ENCODE results near the gene SAMD4B. TPM values are rescaled to one million over a fixed set of nuclear protein-coding genes. Genes with fewer than 3 reads are reported as not detected.
"Not testable (repeated sequence)": the region's sequence is repeated elsewhere in the genome, so short reads cannot be mapped to it uniquely, and the experiment has no call there.

The SAMD4B gene
- polyA plus RNA-seq, 2 donors = 78.7 to 140 TPM

DNA sequence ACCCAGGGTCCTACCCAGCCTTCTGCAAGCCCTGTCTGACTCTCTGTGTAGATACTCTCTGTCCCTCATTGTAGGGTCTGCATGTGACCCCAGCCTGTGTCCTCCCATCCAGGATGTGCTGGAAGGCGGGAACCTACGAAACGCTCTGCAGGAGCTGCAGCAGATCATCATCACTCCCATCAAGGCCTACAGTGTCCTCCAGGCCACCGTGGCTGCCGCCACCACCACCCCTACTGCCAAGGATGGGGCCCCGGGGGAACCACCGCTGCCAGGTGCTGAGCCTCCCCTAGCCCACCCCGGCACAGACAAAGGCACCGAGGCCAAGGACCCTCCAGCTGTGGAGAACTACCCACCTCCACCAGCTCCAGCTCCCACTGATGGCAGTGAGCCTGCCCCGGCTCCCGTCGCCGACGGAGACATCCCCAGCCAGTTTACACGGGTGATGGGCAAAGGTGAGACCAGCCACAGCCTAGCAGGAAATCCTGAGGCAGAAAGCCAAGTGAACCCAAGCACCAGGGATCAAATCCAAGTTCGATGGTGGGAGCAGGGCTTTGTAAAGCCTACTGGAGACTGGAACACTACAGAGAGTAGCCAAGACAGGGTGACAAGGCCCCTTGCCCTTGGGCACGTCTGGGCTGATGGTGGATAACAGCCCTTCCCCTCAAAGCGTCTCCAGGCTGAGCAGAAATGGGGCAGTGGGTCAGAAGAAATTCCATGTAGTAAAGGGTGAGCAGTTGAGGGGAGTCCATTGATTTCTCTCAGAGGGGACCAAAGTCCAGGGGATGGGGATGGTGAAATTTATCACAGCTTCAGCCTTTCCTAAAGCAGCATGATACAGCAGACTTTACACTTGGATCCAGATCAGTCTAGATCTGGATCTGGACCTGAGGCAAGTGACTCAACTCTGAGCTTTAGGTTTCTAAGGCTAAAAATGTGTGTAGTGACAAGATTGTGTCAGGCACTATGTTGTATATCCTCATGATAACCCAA is 35.4 kb downstream of the SAMD4B start:
- H3K4me3 ChIP-seq (ENCODE audit: low read depth in 1 of 2, low read length in 2 of 2) = no peak overlapping the region
- no peak overlapping the region for H3K27ac ChIP-seq (ENCODE audit: low read depth in 2 of 2, low read length in 1 of 2)
- peaks cover 0 to 6% of the 10 kb centered on the region in 2 donors for H3K4me1 ChIP-seq (ENCODE audit: control insufficient read depth in 2 of 2, insufficient read depth in 2 of 2, low read length in 1 of 2)
- H3K9me3 ChIP-seq (ENCODE audit: control insufficient read depth in 2 of 2, insufficient read depth in 1 of 2, low read depth in 1 of 2, low read length in 1 of 2) = no peaks in the 10 kb centered on the region
- H3K27me3 ChIP-seq (ENCODE audit: control insufficient read depth in 1 of 2, insufficient read depth in 2 of 2, low read length in 2 of 2) = no peaks in the 10 kb centered on the region
- 86 to 87% methylated on average over 18 of the region's 18 CpGs for WGBS, 2 donors
- peaks cover 23 to 64% of the 10 kb centered on the region in 2 donors for H3K36me3 ChIP-seq (ENCODE audit: control insufficient read depth in 2 of 2, insufficient read depth in 2 of 2, low read length in 1 of 2)

DNA sequence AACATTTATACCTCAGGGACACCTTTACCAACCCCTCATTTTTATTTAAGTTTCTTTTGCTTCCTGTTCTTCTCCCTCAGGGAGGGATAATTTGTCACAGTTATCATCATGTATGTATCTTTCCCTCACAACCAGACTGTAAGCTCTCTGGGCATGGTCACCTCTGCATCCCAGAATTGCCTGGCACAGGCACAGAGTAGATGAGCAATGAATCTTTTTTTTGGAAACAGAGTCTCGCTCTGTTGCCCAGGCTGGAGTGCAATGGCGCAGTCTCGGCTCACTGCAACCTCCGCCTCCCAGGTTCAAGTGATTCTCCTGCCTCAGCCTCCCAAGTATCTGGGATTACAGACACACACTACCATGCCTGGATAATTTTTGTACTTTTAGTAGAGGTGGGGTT is 37.1 kb downstream of the SAMD4B start:
- H3K36me3 ChIP-seq (ENCODE audit: control insufficient read depth in 2 of 2, insufficient read depth in 2 of 2, low read length in 1 of 2) = peaks cover 27 to 73% of the 10 kb centered on the region in 2 donors
- H3K4me1 ChIP-seq (ENCODE audit: control insufficient read depth in 2 of 2, insufficient read depth in 2 of 2, low read length in 1 of 2); H3K9me3 ChIP-seq (ENCODE audit: control insufficient read depth in 2 of 2, insufficient read depth in 1 of 2, low read depth in 1 of 2, low read length in 1 of 2); H3K27me3 ChIP-seq (ENCODE audit: control insufficient read depth in 1 of 2, insufficient read depth in 2 of 2, low read length in 2 of 2); H3K4me3 ChIP-seq (ENCODE audit: low read depth in 1 of 2, low read length in 2 of 2); H3K27ac ChIP-seq (ENCODE audit: low read depth in 2 of 2, low read length in 1 of 2): not testable (repeated sequence)
- 96 to 97% methylated on average over 4 of the region's 4 CpGs for WGBS, 2 donors

DNA sequence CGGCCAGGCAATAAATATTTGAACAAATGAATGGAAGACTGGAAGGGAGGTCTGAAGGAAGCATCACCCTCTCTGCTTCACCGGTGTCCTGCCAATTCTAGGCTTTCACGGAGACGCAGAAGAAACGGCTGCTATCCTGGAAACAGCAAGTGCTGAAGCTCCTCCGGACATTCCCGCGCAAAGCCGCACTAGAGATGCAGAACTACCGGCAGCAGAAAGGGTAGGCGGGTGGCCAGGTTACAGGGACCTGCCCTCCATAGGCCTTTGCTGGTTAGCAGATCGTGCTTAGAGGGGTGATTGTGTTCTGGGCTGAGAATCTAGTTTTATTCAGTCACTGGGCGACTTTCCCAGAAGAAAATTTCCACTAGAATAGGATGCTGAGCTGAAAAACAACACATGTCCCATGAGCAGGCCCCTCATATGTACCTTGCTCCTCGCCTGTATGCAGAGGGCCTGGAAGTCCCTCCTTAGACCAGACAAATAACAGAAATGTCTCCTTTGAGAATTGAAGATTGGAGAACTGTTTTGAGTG is 37.7 kb downstream of the SAMD4B start:
- Histone ChIP-seq H3K27ac (ENCODE audit: low read depth in 2 of 2, low read length in 1 of 2) (no peak overlapping the region), H3K27me3 (ENCODE audit: control insufficient read depth in 1 of 2, insufficient read depth in 2 of 2, low read length in 2 of 2) (no peaks in the 10 kb centered on the region), H3K4me3 (ENCODE audit: low read depth in 1 of 2, low read length in 2 of 2) (no peak overlapping the region), H3K36me3 (ENCODE audit: control insufficient read depth in 2 of 2, insufficient read depth in 2 of 2, low read length in 1 of 2) (peaks cover 27 to 74% of the 10 kb centered on the region in 2 donors), H3K9me3 (ENCODE audit: control insufficient read depth in 2 of 2, insufficient read depth in 1 of 2, low read depth in 1 of 2, low read length in 1 of 2) (no peaks in the 10 kb centered on the region), H3K4me1 (ENCODE audit: control insufficient read depth in 2 of 2, insufficient read depth in 2 of 2, low read length in 1 of 2) (no peaks in the 10 kb centered on the region)
- WGBS, 2 donors = 90 to 92% methylated on average over 14 of the region's 14 CpGs

DNA sequence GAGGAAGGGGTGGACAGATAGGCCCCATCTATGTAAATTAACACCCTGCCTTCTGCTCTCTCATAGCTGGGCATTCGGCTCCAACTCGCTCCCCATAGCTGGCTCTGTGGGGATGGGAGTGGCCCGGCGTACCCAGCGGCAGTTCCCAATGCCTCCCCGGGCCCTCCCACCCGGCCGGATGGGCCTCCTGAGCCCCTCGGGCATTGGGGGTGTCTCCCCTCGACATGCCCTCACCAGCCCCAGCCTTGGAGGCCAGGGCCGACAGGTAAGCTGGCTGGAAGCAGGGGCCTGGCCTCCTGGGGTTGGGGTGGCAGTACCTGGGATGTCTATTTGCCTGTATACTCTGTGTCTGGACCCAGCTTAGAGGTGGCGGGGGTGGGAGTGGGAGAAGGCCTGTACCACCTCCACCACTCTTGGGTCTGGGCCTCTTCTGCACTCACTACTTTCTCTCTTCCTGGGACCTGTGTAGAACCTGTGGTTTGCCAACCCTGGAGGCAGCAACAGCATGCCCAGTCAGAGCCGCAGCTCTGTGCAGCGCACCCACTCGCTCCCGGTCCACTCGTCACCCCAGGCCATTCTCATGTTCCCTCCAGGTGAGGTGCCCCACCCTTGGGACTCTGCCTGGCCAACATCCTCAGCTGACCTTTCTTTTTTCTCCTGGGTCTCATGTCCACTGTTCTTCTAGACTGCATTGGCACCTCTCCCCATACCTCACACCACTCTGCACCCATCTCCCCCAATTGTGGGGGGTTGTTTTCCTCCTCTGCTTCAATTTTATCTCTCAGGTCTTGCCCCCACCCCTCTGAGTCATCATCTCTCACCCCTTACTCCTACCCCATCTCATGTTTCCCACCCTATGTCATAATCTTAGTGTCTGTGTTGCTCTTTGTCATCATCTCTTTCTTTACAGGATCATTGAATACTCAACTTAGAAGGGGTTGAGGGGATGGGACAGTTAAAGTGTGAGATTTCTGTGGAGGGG is 38.6 kb downstream of the SAMD4B start:
- Histone ChIP-seq H3K4me3 (ENCODE audit: low read depth in 1 of 2, low read length in 2 of 2) (no peak overlapping the region), H3K27ac (ENCODE audit: low read depth in 2 of 2, low read length in 1 of 2) (no peak overlapping the region), H3K9me3 (ENCODE audit: control insufficient read depth in 2 of 2, insufficient read depth in 1 of 2, low read depth in 1 of 2, low read length in 1 of 2) (no peaks in the 10 kb centered on the region), H3K4me1 (ENCODE audit: control insufficient read depth in 2 of 2, insufficient read depth in 2 of 2, low read length in 1 of 2) (no peaks in the 10 kb centered on the region), H3K27me3 (ENCODE audit: control insufficient read depth in 1 of 2, insufficient read depth in 2 of 2, low read length in 2 of 2) (no peaks in the 10 kb centered on the region), H3K36me3 (ENCODE audit: control insufficient read depth in 2 of 2, insufficient read depth in 2 of 2, low read length in 1 of 2) (peaks cover 23 to 72% of the 10 kb centered on the region in 2 donors)
- 88% methylated on average over 17 of the region's 17 CpGs for WGBS, 2 donors

DNA sequence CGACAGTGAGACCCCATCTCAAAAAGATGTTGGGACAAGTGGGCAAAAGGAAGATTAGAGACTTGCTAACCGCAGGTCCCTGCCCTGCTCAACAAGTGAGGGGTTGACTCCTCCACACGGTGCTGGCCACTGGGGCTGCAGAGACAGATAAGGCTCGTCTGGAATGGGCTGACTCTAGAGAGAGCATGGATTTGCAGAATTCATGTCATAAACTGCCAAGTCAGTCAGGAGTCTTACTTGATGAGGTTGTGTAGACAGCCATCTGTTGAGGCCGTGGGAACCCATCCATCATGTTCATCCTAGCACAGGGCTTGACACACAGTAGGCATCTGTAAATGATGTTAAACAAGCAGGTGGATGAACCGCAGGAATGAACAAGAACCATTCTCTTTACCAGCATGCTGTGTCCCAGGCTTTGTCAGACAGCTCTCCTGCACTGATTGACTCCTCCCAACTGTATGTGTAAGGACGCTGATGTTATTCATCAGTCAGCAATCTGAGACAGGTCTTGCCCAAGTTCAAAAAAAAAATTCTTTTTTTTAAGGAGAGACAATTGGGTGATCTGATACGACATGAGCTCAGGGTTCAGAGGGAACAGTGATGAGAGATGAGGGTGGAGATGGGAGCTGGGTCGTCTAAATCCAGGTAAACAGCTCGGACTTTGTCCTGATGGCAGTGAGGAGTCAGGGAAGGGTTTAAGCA is 39.8 kb downstream of the SAMD4B start:
- no peaks in the 10 kb centered on the region for H3K27me3 ChIP-seq (ENCODE audit: control insufficient read depth in 1 of 2, insufficient read depth in 2 of 2, low read length in 2 of 2)
- H3K4me3 ChIP-seq (ENCODE audit: low read depth in 1 of 2, low read length in 2 of 2) = no peak overlapping the region
- 75 to 77% methylated on average over 10 of the region's 10 CpGs for WGBS, 2 donors
- H3K36me3 ChIP-seq (ENCODE audit: control insufficient read depth in 2 of 2, insufficient read depth in 2 of 2, low read length in 1 of 2) = peaks cover 23 to 74% of the 10 kb centered on the region in 2 donors
- H3K9me3 ChIP-seq (ENCODE audit: control insufficient read depth in 2 of 2, insufficient read depth in 1 of 2, low read depth in 1 of 2, low read length in 1 of 2) = no peaks in the 10 kb centered on the region
- no peak overlapping the region for H3K27ac ChIP-seq (ENCODE audit: low read depth in 2 of 2, low read length in 1 of 2)
- no peaks in the 10 kb centered on the region for H3K4me1 ChIP-seq (ENCODE audit: control insufficient read depth in 2 of 2, insufficient read depth in 2 of 2, low read length in 1 of 2)

DNA sequence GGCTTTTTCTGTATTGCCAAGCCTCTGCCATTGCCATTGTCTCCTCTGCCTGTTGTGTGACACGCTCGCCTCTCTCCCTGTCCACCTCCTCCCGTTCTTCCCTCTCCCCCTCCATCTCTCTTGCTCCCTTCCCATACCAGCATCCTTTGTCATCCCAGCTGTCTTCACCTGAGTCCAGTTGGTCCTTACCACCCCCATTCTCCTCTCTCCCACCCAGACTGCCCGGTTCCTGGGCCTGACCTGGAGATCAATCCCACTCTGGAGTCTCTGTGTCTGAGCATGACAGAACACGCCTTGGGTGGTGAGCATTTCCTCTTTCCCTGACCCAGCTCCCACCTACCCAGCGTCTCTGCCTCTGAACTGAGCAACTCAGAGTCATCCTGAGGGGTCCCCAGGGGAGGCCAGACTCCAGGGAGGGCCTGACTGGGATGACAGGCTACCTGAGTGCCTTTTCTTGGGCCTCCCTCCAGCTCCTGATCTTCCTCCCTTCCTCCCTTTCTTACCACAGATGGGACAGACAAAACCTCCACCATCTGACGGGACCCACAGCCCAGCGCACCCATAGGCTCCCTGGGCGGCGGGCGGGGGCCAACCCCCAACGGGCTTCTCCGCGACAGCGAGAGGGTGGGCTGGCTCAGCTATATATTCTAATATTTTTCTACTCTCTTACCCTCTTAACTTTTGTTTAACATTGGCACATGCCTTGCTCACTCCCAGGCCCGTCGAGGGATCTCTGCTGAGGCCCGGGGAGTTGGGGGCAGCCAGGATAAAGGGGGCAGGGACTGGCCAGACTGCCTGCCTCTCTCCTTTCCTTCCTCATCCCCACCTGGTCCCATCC is 41.0 kb downstream of the SAMD4B start:
- H3K9me3 ChIP-seq (ENCODE audit: control insufficient read depth in 2 of 2, insufficient read depth in 1 of 2, low read depth in 1 of 2, low read length in 1 of 2) = no peaks in the 10 kb centered on the region
- no peak overlapping the region for H3K27ac ChIP-seq (ENCODE audit: low read depth in 2 of 2, low read length in 1 of 2)
- 86 to 88% methylated on average over 17 to 18 of the region's 18 CpGs for WGBS, 2 donors
- H3K4me1 ChIP-seq (ENCODE audit: control insufficient read depth in 2 of 2, insufficient read depth in 2 of 2, low read length in 1 of 2) = no peaks in the 10 kb centered on the region
- H3K36me3 ChIP-seq (ENCODE audit: control insufficient read depth in 2 of 2, insufficient read depth in 2 of 2, low read length in 1 of 2) = peaks cover 19 to 65% of the 10 kb centered on the region in 2 donors
- no peak overlapping the region for H3K4me3 ChIP-seq (ENCODE audit: low read depth in 1 of 2, low read length in 2 of 2)
- no peaks in the 10 kb centered on the region for H3K27me3 ChIP-seq (ENCODE audit: control insufficient read depth in 1 of 2, insufficient read depth in 2 of 2, low read length in 2 of 2)

DNA sequence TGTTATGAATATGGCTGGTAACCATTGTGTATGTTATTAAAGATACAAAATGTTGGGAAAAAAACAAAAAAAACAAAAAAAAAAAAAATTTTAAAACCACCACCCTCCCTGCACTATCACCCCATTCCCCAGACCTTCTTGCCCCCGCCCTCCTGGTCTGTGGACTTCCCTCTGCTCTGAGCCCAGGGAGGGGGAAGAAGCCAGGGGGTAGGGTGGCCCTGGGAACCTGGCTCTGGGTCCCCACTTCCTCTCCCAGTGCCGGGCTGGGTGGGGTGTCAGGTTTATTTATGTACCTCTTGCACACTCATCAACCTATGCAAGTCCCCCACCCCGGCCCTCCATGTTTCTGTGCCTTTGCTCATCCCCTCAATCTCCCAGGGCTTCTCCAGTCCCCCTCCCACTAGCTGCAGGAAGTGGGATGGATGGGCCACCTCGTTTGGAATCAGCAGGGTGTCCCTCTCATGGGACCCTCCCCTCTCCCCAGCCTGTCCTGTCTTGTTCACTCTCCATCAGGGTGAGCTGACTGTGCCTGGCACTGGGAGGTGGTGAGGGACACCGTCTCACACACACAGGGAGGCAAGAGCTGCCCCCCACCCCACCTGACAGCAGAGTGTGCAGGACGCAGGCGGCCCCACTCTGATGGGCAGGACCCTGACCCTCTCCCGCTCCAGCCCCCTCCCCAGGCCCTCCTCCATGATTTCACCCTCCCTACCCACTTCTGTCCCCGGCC is 42.8 kb downstream of the SAMD4B start:
- peaks cover 0 to 6% of the 10 kb centered on the region in 2 donors for H3K4me1 ChIP-seq (ENCODE audit: control insufficient read depth in 2 of 2, insufficient read depth in 2 of 2, low read length in 1 of 2)
- no peak overlapping the region for H3K27ac ChIP-seq (ENCODE audit: low read depth in 2 of 2, low read length in 1 of 2)
- no peaks in the 10 kb centered on the region for H3K9me3 ChIP-seq (ENCODE audit: control insufficient read depth in 2 of 2, insufficient read depth in 1 of 2, low read depth in 1 of 2, low read length in 1 of 2)
- WGBS, 2 donors = 65 to 74% methylated on average over 9 of the region's 9 CpGs
- H3K4me3 ChIP-seq (ENCODE audit: low read depth in 1 of 2, low read length in 2 of 2) = no peak overlapping the region
- no peaks in the 10 kb centered on the region for H3K27me3 ChIP-seq (ENCODE audit: control insufficient read depth in 1 of 2, insufficient read depth in 2 of 2, low read length in 2 of 2)
- H3K36me3 ChIP-seq (ENCODE audit: control insufficient read depth in 2 of 2, insufficient read depth in 2 of 2, low read length in 1 of 2) = peaks cover 17 to 61% of the 10 kb centered on the region in 2 donors

Measured in esophagus (tissue), 2 donors.